Measurements from ENCODE around the gene PPP2R5A.

DNA sequence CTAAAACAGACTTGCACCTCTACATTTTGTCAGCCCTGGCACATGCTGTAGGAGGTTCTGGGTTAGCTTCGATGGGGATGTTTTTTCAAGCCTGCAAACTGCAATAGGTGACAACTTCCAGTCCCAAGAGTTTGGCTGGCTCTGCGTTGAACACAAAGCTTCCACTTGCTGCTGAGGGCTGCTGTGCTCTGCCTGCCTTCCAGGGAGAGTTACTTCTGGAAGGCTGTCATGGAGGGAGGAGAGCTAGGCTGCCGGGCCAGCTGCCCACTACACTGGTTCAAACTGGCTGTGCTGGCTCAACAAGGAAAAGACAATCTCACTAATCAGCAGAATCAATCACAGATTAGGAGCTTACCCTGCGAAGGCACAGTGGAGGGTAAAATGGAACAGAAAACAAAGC is 46.7 kb upstream of the PPP2R5A start:
- no peak for TF ChIP-seq CTCF (IDR thresholded peaks at IDR 0.05; ENCODE audit: insufficient read depth, low read length)
- no peak for TF ChIP-seq REST (IDR thresholded peaks at IDR 0.05; ENCODE audit: insufficient replicate concordance, low read depth)
- TF ChIP-seq GABPA (IDR thresholded peaks at IDR 0.05; ENCODE audit: low read depth), result no peak

All from HL-60 (cell line).